Amygdala (tissue), 56 donors: ENCODE results near the gene NOB1.

Source experiments
- DNase-seq, 56 donors: peaks; one replicate each; lab custom pipeline; 2025; lab: John Stamatoyannopoulos, UW

The NOB1 gene

GRCh38 chr16:69691980-69692911 is 62.5 kb downstream of the NOB1 start:
- DNase-seq, result peak in 2 of 56 donors; percentile 5 to 7
